K562 (cell line): ENCODE measurements around the gene ANKMY2. TPM values are rescaled to one million over a fixed set of nuclear protein-coding genes. Genes with fewer than 3 reads are reported as not detected.

Source experiments
- ATAC-seq: fragments of 200-7000 bp; cut with Tn5 transposase; 3 replicates; pipeline ENCODE4 v1.9.1; 2020; ENCODE audit warnings: moderate library complexity
- BruUV-seq: library from RNA; stranded (reverse); fragments of 400-500 nt; replicated peaks from 2 replicates; lab custom pipeline; 2021; lab: Mats Ljungman, UMichigan
- CTCF ChIA-PET: fragments of 300-600 bp; formaldehyde crosslinking; extraction: SDS; loops from one replicate; lab custom pipeline; 2021; ENCODE audit warnings: low intra/inter-chr PET ratio; lab: Yijun Ruan, JAX
- POLR2A ChIA-PET: fragments of 300-600, 350-650 bp; sonication (Branson Sonifier 250); formaldehyde crosslinking; extraction: SDS; loops from one replicate; lab custom pipeline; 2021; ENCODE audit warnings: antibody characterized with exemption, inconsistent platforms; lab: Yijun Ruan, JAX
- DNase-seq, 4 experiments: peaks; one replicate each; pipeline versions ENCODE4 v3.0.0 to v3.0.0-alpha.2; 2011 to 2018; ENCODE audit warnings: low spot score in 3 of 4, mixed read lengths in 3 of 4; ENCODE audit errors: extremely low read depth in 1 of 4
- FAIRE-seq: peaks from 2 replicates; lab custom pipeline; 2011; peaks lifted over from hg19 to GRCh38; lab: Jason Lieb, UNC
- H2AFZ ChIP-seq: 2 replicates; pipeline ENCODE4 v1.6.0; 2011; ENCODE audit warnings: low read depth, low read length, control low read depth, inconsistent platforms
- H3K27ac ChIP-seq: fragments of 200-600 bp; 3 replicates; pipeline ENCODE4 v1.8.0; 2011; ENCODE audit warnings: low read depth, mild to moderate bottlenecking, control low read depth, inconsistent platforms, low read length, moderate library complexity, mixed read lengths; ENCODE audit errors: extremely low read depth
- H3K27me3 ChIP-seq, 2 experiments: fragments of 300-600 bp in 1 of 2; 2 replicates in 1 of 2; 3 replicates in 1 of 2; pipeline versions ENCODE4 v1.6.0 to v1.8.0; 2011; ENCODE audit warnings: inconsistent platforms in 2 of 2, low read length in 2 of 2, mild to moderate bottlenecking in 1 of 2, mixed read lengths in 1 of 2, moderate library complexity in 1 of 2; ENCODE audit not compliant: control insufficient read depth in 2 of 2, insufficient read depth in 2 of 2
- H3K36me3 ChIP-seq: fragments of 300-600 bp; 3 replicates; pipeline ENCODE4 v1.8.0; 2011; ENCODE audit warnings: mild to moderate bottlenecking, low read length, inconsistent platforms; ENCODE audit not compliant: control insufficient read depth, insufficient read depth
- H3K4me1 ChIP-seq, 2 experiments: fragments of 200-600 bp in 1 of 2; replicated peaks in 1 of 2; 2 replicates in 1 of 2; 3 replicates in 1 of 2; pipeline versions ENCODE4 v1.5.1 to v1.8.0; 2011; ENCODE audit warnings: inconsistent platforms in 2 of 2, low read length in 2 of 2, mild to moderate bottlenecking in 1 of 2, mixed read lengths in 1 of 2, moderate library complexity in 1 of 2; ENCODE audit not compliant: control insufficient read depth in 2 of 2, insufficient read depth in 2 of 2
- H3K4me2 ChIP-seq: 2 replicates; pipeline ENCODE4 v1.6.1; 2011; ENCODE audit warnings: low read length, control low read depth, inconsistent platforms, mixed read lengths; ENCODE audit not compliant: insufficient read depth
- H3K4me3 ChIP-seq: fragments of 200-600 bp; sonication (generic), shearing (Covaris generic); 2 replicates; pipeline ENCODE4 v1.5.1; 2016; ENCODE audit warnings: control low read depth, inconsistent platforms
- H3K79me2 ChIP-seq: fragments of 200-600 bp; 3 replicates; pipeline ENCODE4 v1.8.0; 2011; ENCODE audit warnings: low read length, inconsistent platforms; ENCODE audit not compliant: control insufficient read depth, insufficient read depth
- H3K9ac ChIP-seq, 2 experiments: 2 replicates each; pipeline versions ENCODE4 v1.6.0 to v1.6.1; 2011; ENCODE audit warnings: low read depth in 2 of 2, low read length in 2 of 2, control low read depth in 1 of 2, inconsistent platforms in 1 of 2, mild to moderate bottlenecking in 1 of 2, mixed read lengths in 1 of 2; ENCODE audit not compliant: insufficient read depth in 1 of 2
- H3K9me1 ChIP-seq: one replicate; pipeline ENCODE4 v1.6.0; 2011; ENCODE audit warnings: inconsistent platforms, mild to moderate bottlenecking, low read length, moderate library complexity; ENCODE audit not compliant: control insufficient read depth, insufficient read depth
- H3K9me3 ChIP-seq: replicated peaks from 2 replicates; pipeline ENCODE4 v1.5.1; 2011; ENCODE audit warnings: low read depth, low read length, inconsistent platforms; ENCODE audit not compliant: control insufficient read depth, insufficient read depth
- H4K20me1 ChIP-seq: replicated peaks from 2 replicates; pipeline ENCODE4 v1.6.1; 2011; ENCODE audit warnings: low read length, inconsistent platforms, mixed read lengths; ENCODE audit not compliant: control insufficient read depth, insufficient read depth
- GTF2E2 ChIP-seq: fragments of 200-800 bp; sonication (Bioruptor generic); IDR thresholded peaks from 2 replicates; pipeline ENCODE4 v1.6.1; 2016; ENCODE audit warnings: missing genetic modification characterization, missing compliant biosample characterization
- HDAC8 ChIP-seq: fragments of 450-650 bp; IDR thresholded peaks from 2 replicates; pipeline ENCODE4 v1.6.1; 2016; ENCODE audit warnings: mild to moderate bottlenecking, missing genetic modification characterization, moderate library complexity, missing compliant biosample characterization
- HNRNPL ChIP-seq: fragments of 200-400 bp; formaldehyde crosslinking; IDR thresholded peaks from 2 replicates; pipeline ENCODE4 v1.6.1; 2017; ENCODE audit warnings: low read depth, mild to moderate bottlenecking, low read length
- MEF2D ChIP-seq: conservative IDR thresholded peaks from 2 replicates; pipeline ENCODE4 v1.6.1; 2016; ENCODE audit warnings: low read depth, missing genetic modification characterization, missing compliant biosample characterization
- ZNF41 ChIP-seq: fragments of 250-450 bp; sonication (Bioruptor Pico); conservative IDR thresholded peaks from 2 replicates; pipeline ENCODE4 v1.4.0; 2020; ENCODE audit warnings: mild to moderate bottlenecking
- WGBS: fragments of 100-300 bp; shearing (Covaris generic); methylation state at CpG from one replicate; pipeline ENCODE4 v1.1.6; 2016; ENCODE audit warnings: low coverage, mixed read lengths; ENCODE audit not compliant: insufficient coverage; ENCODE audit errors: missing lambda C conversion rate; 5-methylcytosine and 5-hydroxymethylcytosine counted together
- in situ Hi-C: fragments of 300-500 bp; cut with MboI; formaldehyde crosslinking; loops from 4 replicates; pipeline ENCODE4 v1.15.0; 2018; ENCODE audit warnings: inconsistent platforms, mixed read lengths
- intact Hi-C: fragments of 100-400 bp; cut with micrococcal nuclease; formaldehyde crosslinking; loops from 2 replicates; pipeline ENCODE4 v1.14.2; 2022
- polyA plus RNA-seq, 8 experiments: library from polyadenylated mRNA; depleted of rRNA in 4 of 8; stranded (reverse) in 5 of 8; unstranded in 3 of 8; fragments of >200 nt; fragmentation: Nextera tagmentation in 2 of 8; fragmentation: Illumina TruSeq in 1 of 8; extraction: Ambion mirVana in 2 of 8; extraction: Trizol in 1 of 8; gene quantifications; 2 replicates each; pipeline versions ENCODE4 v1.2.1 to v1.2.3, GENCODE V29; 2011 to 2014; ENCODE audit warnings: inconsistent platforms in 1 of 8, missing spikeins in 1 of 8
- total RNA-seq, 7 experiments: library from RNA; depleted of rRNA in 6 of 7; stranded (reverse); fragments of >200 nt in 6 of 7; fragmentation: Illumina TruSeq in 2 of 7; extraction: Trizol in 2 of 7; gene quantifications; 2 replicates each; pipeline versions ENCODE4 v1.2.1 to v1.2.3, GENCODE V29; 2011 to 2021; ENCODE audit warnings: low replicate concordance in 1 of 7
- TF ChIP-seq, protein P1 (sequence below): fragments of 450-650 bp; formaldehyde crosslinking; IDR thresholded peaks from 2 replicates; pipeline ENCODE4 v1.4.0; 2022; ENCODE audit warnings: missing genetic modification characterization

The ANKMY2 gene
- total and polyA plus RNA-seq, 9 of the 15 experiments (the other 6 are each of a cell fraction or from before 2014, with no cell fraction given), result 38.9 to 71.5 (median 48.8) TPM

- TF ChIP-seq, protein P1, sequence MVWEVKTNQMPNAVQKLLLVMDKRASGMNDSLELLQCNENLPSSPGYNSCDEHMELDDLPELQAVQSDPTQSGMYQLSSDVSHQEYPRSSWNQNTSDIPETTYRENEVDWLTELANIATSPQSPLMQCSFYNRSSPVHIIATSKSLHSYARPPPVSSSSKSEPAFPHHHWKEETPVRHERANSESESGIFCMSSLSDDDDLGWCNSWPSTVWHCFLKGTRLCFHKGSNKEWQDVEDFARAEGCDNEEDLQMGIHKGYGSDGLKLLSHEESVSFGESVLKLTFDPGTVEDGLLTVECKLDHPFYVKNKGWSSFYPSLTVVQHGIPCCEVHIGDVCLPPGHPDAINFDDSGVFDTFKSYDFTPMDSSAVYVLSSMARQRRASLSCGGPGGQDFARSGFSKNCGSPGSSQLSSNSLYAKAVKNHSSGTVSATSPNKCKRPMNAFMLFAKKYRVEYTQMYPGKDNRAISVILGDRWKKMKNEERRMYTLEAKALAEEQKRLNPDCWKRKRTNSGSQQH (CRISPR knock-in tag), result no peak
- no peak for TF ChIP-seq ZNF41
These were observed 21.8 kb upstream of the ANKMY2 start (continued) for GRCh38 chr7:16667355-16667754.

DNA sequence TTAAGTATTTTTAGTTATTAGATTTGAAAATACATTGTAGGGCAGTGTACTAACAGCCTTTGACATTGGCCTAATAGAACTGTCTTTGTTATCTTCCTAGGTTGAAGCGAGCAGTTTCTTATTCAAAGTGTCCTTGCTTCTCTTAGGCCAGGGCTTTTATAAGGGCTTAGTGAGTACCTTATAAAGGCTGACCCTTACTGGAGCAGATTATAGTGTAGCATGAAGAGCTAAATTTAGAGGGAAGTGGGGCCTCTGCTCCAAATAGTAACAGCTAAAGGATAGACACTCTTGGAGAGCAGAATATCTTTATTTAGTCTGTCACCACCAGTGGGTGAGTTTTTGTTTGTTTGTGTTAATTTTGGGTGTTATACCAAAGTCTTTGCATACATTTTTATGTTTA, 16.4 kb upstream of the ANKMY2 start:
- Histone ChIP-seq H4K20me1 (no peaks in the 10 kb centered on the region), H3K27ac (peak overlapping the region; percentile 80), H3K9ac (peak overlapping the region in 1 of 2 experiments; percentile 55; a peak in 2 of 4 replicates), H3K4me2 (0 out of 2 replicates have a peak overlapping the region, but pooled peaks have one; percentile 5), H3K9me3 (0 out of 2 replicates have a peak, but pooled peaks cover 2% of the 10 kb centered on the region), H3K4me3 (no peak overlapping the region), H3K9me1 (no peaks in the 10 kb centered on the region), H2AFZ (no peak overlapping the region), H3K4me1 (peaks cover 11 to 41% of the 10 kb centered on the region in 2 experiments), H3K27me3 (no peaks in the 10 kb centered on the region), H3K79me2 (peaks cover 90% of the 10 kb centered on the region), H3K36me3 (peaks cover 47% of the 10 kb centered on the region)
- ATAC-seq (peak; percentile 31), DNase-seq (peak in 1 of 4 experiments; percentile 25), FAIRE-seq (no peak)
- TF ChIP-seq HNRNPL (no peak), HDAC8 (tag) (no peak), GTF2E2 (0 out of 2 replicates have a peak, but pooled peaks have one; percentile 7), MEF2D (0 out of 2 replicates have a peak, but pooled peaks have one; percentile 30)
- POLR2A ChIA-PET, result interaction anchor here (0.5 to 1.9 kb wide), 3 partner anchors 8 to 1301 kb away, joined by 4 read pairs; partner anchors contain the start of genes ANKMY2 and BZW2
- in situ Hi-C loops (no loop called here), intact Hi-C loops (loop anchor here (5.0 kb wide), 1 partner anchor 80 kb away; no protein-coding TSS in a partner anchor)
- no TSS peak for BruUV-seq
- CTCF ChIA-PET, result no interaction called here
- WGBS, result 60% methylated on average over 1 of the region's 1 CpG
